ENCODE measurements around the gene CCDC187. TPM values are rescaled to one million over a fixed set of nuclear protein-coding genes. Genes with fewer than 3 reads are reported as not detected.

The CCDC187 gene
- total and polyA plus RNA-seq, 2 of the 8 experiments (the other 6 are each of a cell fraction or from before 2014, with no cell fraction given): 0.02 TPM; not detected in 1

GRCh38 chr9:136292591-136293448 is 11.1 kb downstream of the CCDC187 start:
- no peak overlapping the region for H3K27ac ChIP-seq (ENCODE audit: low read depth, low read length)
- no peaks in the 10 kb centered on the region for H3K79me2 ChIP-seq (ENCODE audit: control insufficient read depth in 1 of 2, insufficient read depth in 2 of 2, low read length in 2 of 2)
- no peak overlapping the region for H3K56ac ChIP-seq (replicated peaks; ENCODE audit: insufficient read length, low read depth, low read length)
- H2BK12ac ChIP-seq (ENCODE audit: low read depth, low read length): 0 out of 2 replicates have a peak overlapping the region, but pooled peaks have one; percentile 88
- no peaks in the 10 kb centered on the region; a peak in 1 of 8 replicates for H3K36me3 ChIP-seq (ENCODE audit: control insufficient read depth in 2 of 4, insufficient read depth in 4 of 4, low read length in 3 of 4)
- no peak overlapping the region for H2BK120ac ChIP-seq (replicated peaks; ENCODE audit: low read depth, low read length)
- no peak overlapping the region for H2AFZ ChIP-seq (ENCODE audit: low read length)
- peak overlapping the region; percentile 85; the same call in 1 of the 2 replicates for H4K8ac ChIP-seq (ENCODE audit: extremely low read depth, insufficient read depth, low read length)
- H3K4me1 ChIP-seq (replicated peaks in 1 of 4; ENCODE audit: control insufficient read depth in 3 of 4, insufficient read depth in 4 of 4, low read length in 3 of 4): no peaks in the 10 kb centered on the region
- no peak overlapping the region; a peak in 1 of 7 replicates for H3K9ac ChIP-seq (replicated peaks in 1 of 4; ENCODE audit: extremely low read depth in 1 of 4, low read depth in 3 of 4, low read length in 3 of 4)
- WGBS, 2 experiments (ENCODE audit: extremely low coverage in 1 of 2, insufficient coverage in 1 of 2, insufficient read length in 1 of 2, insufficient replicate concordance in 2 of 2, low coverage in 1 of 2, low lambda C conversion rate in 2 of 2, missing lambda C conversion rate in 1 of 2): 95% methylated on average over 33 of the region's 34 CpGs; no CpG with 5 or more reads in 1 of the 2 experiments
- no peak overlapping the region for H2BK20ac ChIP-seq (ENCODE audit: low read length)
- no peak overlapping the region for H4K5ac ChIP-seq (ENCODE audit: insufficient read length, low read depth, low read length)
- H3K9me3 ChIP-seq (ENCODE audit: insufficient read depth in 2 of 2, low read depth in 1 of 2, low read length in 1 of 2): peaks cover 4 to 10% of the 10 kb centered on the region in 2 experiments; a peak in 2 of 4 replicates
- CTCF ChIA-PET (ENCODE audit: partially characterized antibody): interaction anchor here (0.9 to 1.9 kb wide), 5 partner anchors 8 to 332 kb away, joined by 3 to 5 read pairs (median 3); no protein-coding TSS in a partner anchor
- peak overlapping the region; percentile 50 for H4K91ac ChIP-seq (replicated peaks; ENCODE audit: insufficient read length, low read length)
- H3K4me3 ChIP-seq (ENCODE audit: extremely low read depth in 1 of 4, insufficient read depth in 2 of 4, low read depth in 3 of 4, low read length in 4 of 4): no peak overlapping the region
- H2BK15ac ChIP-seq (ENCODE audit: low read length): no peak overlapping the region
- H3K4ac ChIP-seq (replicated peaks; ENCODE audit: insufficient read length, low read depth, low read length): no peak overlapping the region
- FAIRE-seq (no peak), DNase-seq (ENCODE audit: low read depth in 1 of 2, low spot score in 2 of 2) (no peak)
- H2BK5ac ChIP-seq (ENCODE audit: low read depth, low read length): peak overlapping the region; percentile 35; the same call in 1 of the 2 replicates
- no peaks in the 10 kb centered on the region for H3K27me3 ChIP-seq (replicated peaks in 1 of 4; ENCODE audit: control insufficient read depth in 3 of 4, extremely low read depth in 1 of 4, insufficient read depth in 3 of 4, low read length in 3 of 4)
- H3K79me1 ChIP-seq (ENCODE audit: low read depth, low read length): no peaks in the 10 kb centered on the region
- no peak overlapping the region for H3K18ac ChIP-seq (ENCODE audit: extremely low read depth, low read length)
- peak overlapping the region; percentile 40; the same call in 1 of the 2 replicates for H2AK5ac ChIP-seq (ENCODE audit: low read depth, low read length)
- POLR2A ChIA-PET (ENCODE audit: partially characterized antibody): no interaction called here
- H3K4me2 ChIP-seq (ENCODE audit: insufficient read depth in 1 of 2, low read depth in 2 of 2, low read length in 2 of 2): no peak overlapping the region
- no peak overlapping the region for H3K14ac ChIP-seq (ENCODE audit: insufficient read length)
- H3K23me2 ChIP-seq (ENCODE audit: low read depth, low read length): peaks cover 11% of the 10 kb centered on the region; the same call in 1 of the 2 replicates
- peak overlapping the region; percentile 83 for H3K23ac ChIP-seq (ENCODE audit: insufficient read length)
- H4K20me1 ChIP-seq (replicated peaks in 1 of 2; ENCODE audit: control insufficient read depth in 1 of 2, insufficient read depth in 2 of 2, low read length in 2 of 2): peaks cover 0 to 15% of the 10 kb centered on the region in 2 experiments
- TF ChIP-seq CTBP2 (IDR thresholded peaks at IDR 0.05; ENCODE audit: borderline replicate concordance, insufficient read depth, insufficient read length, low read length) (no peak), RXRA (IDR thresholded peaks at IDR 0.05; ENCODE audit: insufficient read depth, low read depth, low read length) (no peak), E2F6 (IDR thresholded peaks at IDR 0.05) (no peak), ZNF274 (IDR thresholded peaks at IDR 0.05; ENCODE audit: borderline replicate concordance, extremely low read depth, low read length) (no peak), SIRT6 (IDR thresholded peaks at IDR 0.05; ENCODE audit: low read length) (no peak), MAFK (IDR thresholded peaks at IDR 0.05; ENCODE audit: low read depth, low read length) (no peak), HDAC2 (IDR thresholded peaks at IDR 0.05; ENCODE audit: borderline replicate concordance in 1 of 2, low read depth in 2 of 2, low read length in 2 of 2) (no peak), FOSL1 (IDR thresholded peaks at IDR 0.05; ENCODE audit: insufficient read depth, low read depth, low read length) (no peak), POLR2A (IDR thresholded peaks at IDR 0.05; ENCODE audit: control extremely low read depth in 1 of 2, low read depth in 2 of 2, low read length in 2 of 2) (no peak), SRF (IDR thresholded peaks at IDR 0.05; ENCODE audit: low read depth, low read length) (no peak), YY1 (IDR thresholded peaks at IDR 0.05; ENCODE audit: low read depth, low read length) (no peak)
